Memory B cell (primary cell): ENCODE measurements around the gene LTO1.

Experiments used
- ATAC-seq: fragments of 150-1000 bp; cut with Tn5 transposase; 2 replicates; pipeline ENCODE4 v1.10.0; 2021; ENCODE audit warnings: low read depth, mild to moderate bottlenecking, moderate library complexity
- DNase-seq, 2 donors: peaks; one replicate each; pipeline ENCODE4 v3.0.0; 2022; ENCODE audit warnings: low spot score in 2 of 2
- H3K27ac Mint-ChIP-seq: one replicate; pipeline ENCODE4 v1.8.0; 2022; ENCODE audit warnings: mild to moderate bottlenecking, moderate library complexity, mixed read lengths
- H3K27me3 Mint-ChIP-seq: one replicate; pipeline ENCODE4 v1.8.0; 2022; ENCODE audit warnings: mixed read lengths
- H3K36me3 Mint-ChIP-seq: one replicate; pipeline ENCODE4 v1.8.0; 2022; ENCODE audit warnings: mild to moderate bottlenecking, mixed read lengths
- H3K4me1 Mint-ChIP-seq: one replicate; pipeline ENCODE4 v1.8.0; 2022; ENCODE audit warnings: mixed read lengths
- H3K4me3 Mint-ChIP-seq: one replicate; pipeline ENCODE4 v1.8.0; 2022; ENCODE audit warnings: mild to moderate bottlenecking, moderate library complexity, mixed read lengths
- H3K9me3 Mint-ChIP-seq: one replicate; pipeline ENCODE4 v1.8.0; 2022; ENCODE audit warnings: mixed read lengths

The LTO1 gene

GRCh38 chr11:69674886-69675714, at the start of gene LTO1:
TSS of gene LTO1 (minus strand) at chr11:69675353. CDS start at chr11:69675239, 114 bp downstream.
- peak; percentile 90 to 92 for DNase-seq
- peaks cover 6% of the 10 kb centered on the region for H3K36me3 Mint-ChIP-seq
- ATAC-seq, result peak; percentile 92
- H3K4me1 Mint-ChIP-seq, result peaks cover 10% of the 10 kb centered on the region
- no peaks in the 10 kb centered on the region for H3K27me3 Mint-ChIP-seq
- no peaks in the 10 kb centered on the region for H3K9me3 Mint-ChIP-seq
- peak within 1 kb of the TSS; percentile 96 for H3K27ac Mint-ChIP-seq
- peak within 1 kb of the TSS; percentile 98 for H3K4me3 Mint-ChIP-seq

GRCh38 chr11:69721745-69722144, 46.6 kb upstream of the LTO1 start:
- H3K27ac Mint-ChIP-seq, result no peak overlapping the region
- no peaks in the 10 kb centered on the region for H3K4me1 Mint-ChIP-seq
- H3K9me3 Mint-ChIP-seq, result no peaks in the 10 kb centered on the region
- ATAC-seq (no peak), DNase-seq (no peak)
- H3K4me3 Mint-ChIP-seq, result no peak overlapping the region
- H3K27me3 Mint-ChIP-seq, result peaks cover 34% of the 10 kb centered on the region
- no peaks in the 10 kb centered on the region for H3K36me3 Mint-ChIP-seq

- Mint-ChIP-seq H3K36me3 (no peaks in the 10 kb centered on the region), H3K4me3 (no peak overlapping the region), H3K4me1 (no peaks in the 10 kb centered on the region), H3K27ac (no peak overlapping the region), H3K9me3 (no peaks in the 10 kb centered on the region), H3K27me3 (peaks cover 32% of the 10 kb centered on the region)
- ATAC-seq, result no peak
- no peak for DNase-seq
These were observed 46.0 kb upstream of the LTO1 start for GRCh38 chr11:69721106-69721505.

GRCh38 chr11:69718912-69719311, 43.8 kb upstream of the LTO1 start:
- H3K27me3 Mint-ChIP-seq, result peaks cover 24% of the 10 kb centered on the region
- DNase-seq (no peak), ATAC-seq (no peak)
- H3K4me1 Mint-ChIP-seq, result no peaks in the 10 kb centered on the region
- H3K9me3 Mint-ChIP-seq, result no peaks in the 10 kb centered on the region
- H3K27ac Mint-ChIP-seq, result no peak overlapping the region
- no peaks in the 10 kb centered on the region for H3K36me3 Mint-ChIP-seq
- H3K4me3 Mint-ChIP-seq, result no peak overlapping the region

- Mint-ChIP-seq H3K9me3 (no peaks in the 10 kb centered on the region), H3K36me3 (no peaks in the 10 kb centered on the region), H3K27ac (no peak overlapping the region), H3K27me3 (peaks cover 26% of the 10 kb centered on the region), H3K4me3 (no peak overlapping the region), H3K4me1 (no peaks in the 10 kb centered on the region)
- DNase-seq, result peak in 1 of 2 donors; percentile 32
- ATAC-seq, result peak; percentile 93
These were observed 43.0 kb upstream of the LTO1 start for GRCh38 chr11:69718147-69718546.

- Mint-ChIP-seq H3K27me3 (peaks cover 20% of the 10 kb centered on the region), H3K4me3 (no peak overlapping the region), H3K36me3 (no peaks in the 10 kb centered on the region), H3K27ac (no peak overlapping the region), H3K4me1 (peaks cover under 1% of the 10 kb centered on the region), H3K9me3 (peaks cover under 1% of the 10 kb centered on the region)
- ATAC-seq (no peak), DNase-seq (no peak)
These were observed 42.0 kb upstream of the LTO1 start for GRCh38 chr11:69716891-69717747.

- Mint-ChIP-seq H3K27ac (no peak overlapping the region), H3K4me3 (no peak overlapping the region), H3K4me1 (peaks cover 6% of the 10 kb centered on the region), H3K9me3 (peaks cover 1% of the 10 kb centered on the region), H3K27me3 (peaks cover 14% of the 10 kb centered on the region), H3K36me3 (no peaks in the 10 kb centered on the region)
- DNase-seq (no peak), ATAC-seq (no peak)
These were observed 40.9 kb upstream of the LTO1 start for GRCh38 chr11:69716099-69716498.

- Mint-ChIP-seq H3K9me3 (peaks cover 3% of the 10 kb centered on the region), H3K4me3 (no peak overlapping the region), H3K36me3 (no peaks in the 10 kb centered on the region), H3K27me3 (peaks cover 15% of the 10 kb centered on the region), H3K27ac (no peak overlapping the region), H3K4me1 (peaks cover 6% of the 10 kb centered on the region)
- ATAC-seq (no peak), DNase-seq (no peak)
These were observed 40.3 kb upstream of the LTO1 start for GRCh38 chr11:69715446-69715845.

GRCh38 chr11:69711822-69712801, 37.0 kb upstream of the LTO1 start:
- no peak overlapping the region for H3K27ac Mint-ChIP-seq
- H3K9me3 Mint-ChIP-seq, result peaks cover 3% of the 10 kb centered on the region
- DNase-seq (no peak), ATAC-seq (peak; percentile 42)
- peaks cover 6% of the 10 kb centered on the region for H3K4me1 Mint-ChIP-seq
- H3K27me3 Mint-ChIP-seq, result peaks cover 8% of the 10 kb centered on the region
- no peak overlapping the region for H3K4me3 Mint-ChIP-seq
- H3K36me3 Mint-ChIP-seq, result no peaks in the 10 kb centered on the region

GRCh38 chr11:69708736-69709401, 33.7 kb upstream of the LTO1 start:
- no peak for ATAC-seq
- DNase-seq, result no peak
- Mint-ChIP-seq H3K27ac (no peak overlapping the region), H3K4me1 (peaks cover 6% of the 10 kb centered on the region), H3K27me3 (peaks cover 10% of the 10 kb centered on the region), H3K9me3 (peaks cover 3% of the 10 kb centered on the region), H3K4me3 (no peak overlapping the region), H3K36me3 (no peaks in the 10 kb centered on the region)

- ATAC-seq (no peak), DNase-seq (no peak)
- H3K27ac Mint-ChIP-seq, result no peak overlapping the region
- peaks cover 12% of the 10 kb centered on the region for H3K27me3 Mint-ChIP-seq
- no peaks in the 10 kb centered on the region for H3K36me3 Mint-ChIP-seq
- peaks cover 6% of the 10 kb centered on the region for H3K4me1 Mint-ChIP-seq
- H3K9me3 Mint-ChIP-seq, result peaks cover 3% of the 10 kb centered on the region
- H3K4me3 Mint-ChIP-seq, result no peak overlapping the region
These were observed 32.0 kb upstream of the LTO1 start for GRCh38 chr11:69707176-69707575.

GRCh38 chr11:69705901-69706787, 31.0 kb upstream of the LTO1 start:
- DNase-seq, result no peak
- peaks cover 1% of the 10 kb centered on the region for H3K9me3 Mint-ChIP-seq
- ATAC-seq, result no peak
- H3K4me1 Mint-ChIP-seq, result no peaks in the 10 kb centered on the region
- H3K27ac Mint-ChIP-seq, result no peak overlapping the region
- no peaks in the 10 kb centered on the region for H3K36me3 Mint-ChIP-seq
- peaks cover 12% of the 10 kb centered on the region for H3K27me3 Mint-ChIP-seq
- no peak overlapping the region for H3K4me3 Mint-ChIP-seq
